ENCODE measurements around the gene IGF2R.

IGF2R gene

DNA sequence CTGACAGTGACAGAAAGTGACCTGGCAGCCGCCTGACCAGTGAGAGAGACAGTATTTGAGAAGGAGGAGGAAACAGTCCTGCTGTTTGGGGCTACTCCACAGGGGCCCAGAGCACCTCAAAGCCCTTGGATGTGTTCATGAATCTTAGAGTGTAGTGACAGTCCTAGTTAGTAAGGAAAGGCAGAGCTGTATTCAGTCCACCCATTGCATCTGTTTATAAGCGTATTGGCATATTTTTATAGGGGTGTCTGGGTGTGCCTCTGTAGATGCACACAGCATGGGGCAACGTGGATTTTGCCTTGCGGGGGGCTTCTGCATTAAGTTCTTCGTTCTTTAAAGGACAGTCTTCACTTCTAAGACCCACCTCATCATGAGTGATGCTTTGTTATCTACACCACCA is 108.1 kb downstream of the IGF2R start:
- H3K27me3 ChIP-seq (ENCODE audit: insufficient read depth, low read length, poor library complexity): no peaks in the 10 kb centered on the region
- no peak for TF ChIP-seq EZH2 (IDR thresholded peaks at IDR 0.05; ENCODE audit: borderline replicate concordance, low read depth, low read length, severe bottlenecking)
- TF ChIP-seq, protein P1, sequence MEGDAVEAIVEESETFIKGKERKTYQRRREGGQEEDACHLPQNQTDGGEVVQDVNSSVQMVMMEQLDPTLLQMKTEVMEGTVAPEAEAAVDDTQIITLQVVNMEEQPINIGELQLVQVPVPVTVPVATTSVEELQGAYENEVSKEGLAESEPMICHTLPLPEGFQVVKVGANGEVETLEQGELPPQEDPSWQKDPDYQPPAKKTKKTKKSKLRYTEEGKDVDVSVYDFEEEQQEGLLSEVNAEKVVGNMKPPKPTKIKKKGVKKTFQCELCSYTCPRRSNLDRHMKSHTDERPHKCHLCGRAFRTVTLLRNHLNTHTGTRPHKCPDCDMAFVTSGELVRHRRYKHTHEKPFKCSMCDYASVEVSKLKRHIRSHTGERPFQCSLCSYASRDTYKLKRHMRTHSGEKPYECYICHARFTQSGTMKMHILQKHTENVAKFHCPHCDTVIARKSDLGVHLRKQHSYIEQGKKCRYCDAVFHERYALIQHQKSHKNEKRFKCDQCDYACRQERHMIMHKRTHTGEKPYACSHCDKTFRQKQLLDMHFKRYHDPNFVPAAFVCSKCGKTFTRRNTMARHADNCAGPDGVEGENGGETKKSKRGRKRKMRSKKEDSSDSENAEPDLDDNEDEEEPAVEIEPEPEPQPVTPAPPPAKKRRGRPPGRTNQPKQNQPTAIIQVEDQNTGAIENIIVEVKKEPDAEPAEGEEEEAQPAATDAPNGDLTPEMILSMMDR (IDR thresholded peaks at IDR 0.05; ENCODE audit: borderline replicate concordance, extremely low read depth, low read length, poor library complexity, severe bottlenecking): no peak
- H2AFZ ChIP-seq (ENCODE audit: low read depth, low read length): no peak overlapping the region
- H4K20me1 ChIP-seq (ENCODE audit: insufficient read depth, low read length): peaks cover 33% of the 10 kb centered on the region
- ATAC-seq (ENCODE audit: insufficient read depth, low read depth) (no peak), DNase-seq (no peak)
- H3K36me3 ChIP-seq (ENCODE audit: insufficient read depth, low read length): peaks cover 98% of the 10 kb centered on the region
- no peaks in the 10 kb centered on the region for H3K9me3 ChIP-seq (ENCODE audit: insufficient read depth, low read length, severe bottlenecking)
- no peak overlapping the region for H3K9ac ChIP-seq (ENCODE audit: low read depth, low read length)
- H3K79me2 ChIP-seq (ENCODE audit: insufficient read depth, low read length): no peaks in the 10 kb centered on the region
- no peak overlapping the region for H3K4me2 ChIP-seq (ENCODE audit: insufficient read depth, low read length)
- no peak overlapping the region for H3K27ac ChIP-seq (ENCODE audit: low read length)
- H3K4me3 ChIP-seq (ENCODE audit: low read depth in 1 of 2, low read length in 2 of 2): no peak overlapping the region
- no peaks in the 10 kb centered on the region for H3K4me1 ChIP-seq (ENCODE audit: insufficient read depth, low read length)

DNA sequence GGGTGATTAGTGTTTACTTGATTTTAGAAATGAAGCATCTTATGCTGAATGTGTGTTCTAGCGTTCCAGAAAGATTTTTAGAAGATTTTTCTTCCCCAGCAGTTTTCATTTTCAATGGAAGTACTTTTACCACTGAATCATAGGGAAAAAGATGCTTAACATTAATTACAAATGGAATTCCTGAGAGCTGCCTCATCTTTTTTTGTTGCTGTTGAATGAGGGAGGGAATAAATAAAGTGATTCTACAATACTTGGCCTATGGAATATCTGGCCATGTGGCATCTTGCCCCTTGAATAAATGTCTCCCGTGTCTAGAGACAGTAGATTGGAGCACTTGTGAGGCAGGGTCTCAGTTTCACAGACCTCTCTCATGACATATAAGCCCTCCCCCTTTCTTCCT is 108.6 kb downstream of the IGF2R start:
- no peak overlapping the region for H3K4me2 ChIP-seq (ENCODE audit: insufficient read depth, low read length)
- peaks cover 96% of the 10 kb centered on the region for H3K36me3 ChIP-seq (ENCODE audit: insufficient read depth, low read length)
- H3K27me3 ChIP-seq (ENCODE audit: insufficient read depth, low read length, poor library complexity): no peaks in the 10 kb centered on the region
- TF ChIP-seq EZH2 (IDR thresholded peaks at IDR 0.05; ENCODE audit: borderline replicate concordance, low read depth, low read length, severe bottlenecking): no peak
- TF ChIP-seq, protein P1 (IDR thresholded peaks at IDR 0.05; ENCODE audit: borderline replicate concordance, extremely low read depth, low read length, poor library complexity, severe bottlenecking): no peak
- H3K4me1 ChIP-seq (ENCODE audit: insufficient read depth, low read length): no peaks in the 10 kb centered on the region
- no peak overlapping the region for H2AFZ ChIP-seq (ENCODE audit: low read depth, low read length)
- ATAC-seq (ENCODE audit: insufficient read depth, low read depth) (no peak), DNase-seq (no peak)
- H3K4me3 ChIP-seq (ENCODE audit: low read depth in 1 of 2, low read length in 2 of 2): no peak overlapping the region
- H3K79me2 ChIP-seq (ENCODE audit: insufficient read depth, low read length): no peaks in the 10 kb centered on the region
- no peak overlapping the region for H3K9ac ChIP-seq (ENCODE audit: low read depth, low read length)
- H3K27ac ChIP-seq (ENCODE audit: low read length): no peak overlapping the region
- no peaks in the 10 kb centered on the region for H3K9me3 ChIP-seq (ENCODE audit: insufficient read depth, low read length, severe bottlenecking)
- H4K20me1 ChIP-seq (ENCODE audit: insufficient read depth, low read length): peaks cover 30% of the 10 kb centered on the region

DNA sequence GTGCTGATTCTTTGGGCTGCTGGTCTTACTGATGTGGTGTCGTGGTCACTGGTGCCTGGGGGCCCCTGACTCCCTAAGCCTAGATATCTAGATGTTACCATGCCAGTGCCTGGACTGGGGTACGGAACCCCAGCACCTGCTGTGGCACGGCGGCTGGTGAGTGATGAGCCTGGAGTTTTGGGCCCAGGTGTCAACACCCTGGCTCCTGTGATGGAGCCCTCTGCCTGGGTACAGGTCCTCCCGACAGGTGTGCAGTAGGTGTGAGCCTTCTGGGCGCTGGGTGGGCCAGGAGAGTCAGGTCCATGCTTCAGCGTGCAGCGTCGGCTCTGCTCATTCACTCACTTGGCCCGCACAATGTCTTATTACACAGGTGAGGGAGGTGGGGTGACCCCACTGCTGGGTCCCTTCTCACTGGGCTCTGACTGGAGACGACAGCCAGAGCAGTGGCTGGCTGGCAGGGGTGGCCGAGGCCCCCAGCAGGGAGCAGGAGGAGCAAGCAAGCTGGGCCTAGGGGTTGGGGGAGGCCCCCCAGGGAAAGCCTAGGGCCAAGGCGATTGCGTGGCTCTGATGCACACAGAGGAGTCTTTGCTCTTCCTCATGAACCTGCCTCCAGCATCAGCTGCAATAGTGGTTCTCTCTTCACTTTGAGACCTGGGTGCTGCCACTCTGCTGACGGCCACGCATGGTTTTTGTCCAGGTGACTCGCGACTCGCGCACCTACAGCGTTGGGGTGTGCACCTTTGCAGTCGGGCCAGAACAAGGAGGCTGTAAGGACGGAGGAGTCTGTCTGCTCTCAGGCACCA is 110.2 kb downstream of the IGF2R start:
- Histone ChIP-seq H3K36me3 (ENCODE audit: insufficient read depth, low read length) (peaks cover 96% of the 10 kb centered on the region), H3K27me3 (ENCODE audit: insufficient read depth, low read length, poor library complexity) (no peaks in the 10 kb centered on the region), H3K9ac (ENCODE audit: low read depth, low read length) (no peak overlapping the region), H3K9me3 (ENCODE audit: insufficient read depth, low read length, severe bottlenecking) (no peaks in the 10 kb centered on the region), H3K27ac (ENCODE audit: low read length) (no peak overlapping the region), H3K4me1 (ENCODE audit: insufficient read depth, low read length) (no peaks in the 10 kb centered on the region), H3K4me3 (ENCODE audit: low read depth in 1 of 2, low read length in 2 of 2) (no peak overlapping the region), H3K4me2 (ENCODE audit: insufficient read depth, low read length) (no peak overlapping the region), H2AFZ (ENCODE audit: low read depth, low read length) (no peak overlapping the region), H3K79me2 (ENCODE audit: insufficient read depth, low read length) (no peaks in the 10 kb centered on the region), H4K20me1 (ENCODE audit: insufficient read depth, low read length) (peaks cover 23% of the 10 kb centered on the region)
- ATAC-seq (ENCODE audit: insufficient read depth, low read depth) (no peak; the same call in 2 of the 3 replicates), DNase-seq (no peak)
- TF ChIP-seq, protein P1 (IDR thresholded peaks at IDR 0.05; ENCODE audit: borderline replicate concordance, extremely low read depth, low read length, poor library complexity, severe bottlenecking): no peak
- TF ChIP-seq EZH2 (IDR thresholded peaks at IDR 0.05; ENCODE audit: borderline replicate concordance, low read depth, low read length, severe bottlenecking): no peak
